Mesenchymal stem cell (in vitro differentiated cells and primary cell): Measurements from ENCODE around the gene TMEM181.
A peak's percentile ranks its signal among the peaks of the same experiment; 100 is the strongest.

Experiments
- DNase-seq: peaks from one replicate; pipeline ENCODE4 v3.0.0-alpha.2; 2013
- H2AFZ ChIP-seq: one replicate; pipeline ENCODE4 v1.6.1; 2013; ENCODE audit warnings: low read depth, mild to moderate bottlenecking, control low read depth, inconsistent platforms, low read length, moderate library complexity
- H2AK5ac ChIP-seq: 2 replicates; pipeline ENCODE4 v1.6.1; 2013; ENCODE audit warnings: low read length, moderate library complexity, mild to moderate bottlenecking, inconsistent platforms; ENCODE audit not compliant: severe bottlenecking
- H2BK120ac ChIP-seq: one replicate; pipeline ENCODE4 v1.6.1; 2013; ENCODE audit warnings: low read depth, mild to moderate bottlenecking, inconsistent platforms, low read length, moderate library complexity
- H2BK12ac ChIP-seq, 2 experiments: one replicate each; pipeline ENCODE4 v1.6.1; 2013; ENCODE audit warnings: inconsistent platforms in 2 of 2, low read length in 2 of 2, mild to moderate bottlenecking in 2 of 2, moderate library complexity in 2 of 2, control low read depth in 1 of 2
- H2BK15ac ChIP-seq: one replicate; pipeline ENCODE4 v1.6.1; 2013; ENCODE audit warnings: mild to moderate bottlenecking, low read depth, inconsistent platforms; ENCODE audit not compliant: poor library complexity, severe bottlenecking
- H2BK5ac ChIP-seq: 2 replicates; pipeline ENCODE4 v1.6.1; 2013; ENCODE audit warnings: low read depth, mild to moderate bottlenecking, low read length, control low read depth, inconsistent platforms; ENCODE audit not compliant: poor library complexity, severe bottlenecking
- H3K14ac ChIP-seq, 2 experiments: one replicate each; pipeline ENCODE4 v1.6.1; 2013; ENCODE audit warnings: inconsistent platforms in 2 of 2, low read length in 2 of 2, control low read depth in 1 of 2, mild to moderate bottlenecking in 1 of 2, moderate library complexity in 1 of 2
- H3K18ac ChIP-seq, 2 experiments: one replicate each; pipeline ENCODE4 v1.6.1; 2013; ENCODE audit warnings: inconsistent platforms in 2 of 2, low read length in 2 of 2, control low read depth in 1 of 2, low read depth in 1 of 2, mild to moderate bottlenecking in 1 of 2
- H3K23ac ChIP-seq, 2 experiments: one replicate each; pipeline ENCODE4 v1.6.1; 2013; ENCODE audit warnings: inconsistent platforms in 2 of 2, low read length in 2 of 2, mild to moderate bottlenecking in 2 of 2, moderate library complexity in 2 of 2, control low read depth in 1 of 2
- H3K27ac ChIP-seq: 2 replicates; pipeline ENCODE4 v1.5.1; 2013; ENCODE audit warnings: mild to moderate bottlenecking, moderate library complexity, low read length, control low read depth, inconsistent platforms; ENCODE audit not compliant: poor library complexity, severe bottlenecking
- H3K27me3 ChIP-seq, 2 experiments: 2 replicates each; pipeline versions ENCODE4 v1.6.1 to v1.7.0; 2013; ENCODE audit warnings: low read length in 2 of 2, mild to moderate bottlenecking in 2 of 2, moderate library complexity in 2 of 2, control low read depth in 1 of 2, inconsistent platforms in 1 of 2; ENCODE audit not compliant: control insufficient read depth in 1 of 2, insufficient read depth in 1 of 2
- H3K36me3 ChIP-seq, 2 experiments: 2 replicates each; pipeline versions ENCODE4 v1.6.1 to v1.7.0; 2013; ENCODE audit warnings: low read length in 2 of 2, control low read depth in 1 of 2, inconsistent platforms in 1 of 2, low read depth in 1 of 2, mild to moderate bottlenecking in 1 of 2; ENCODE audit not compliant: insufficient read depth in 2 of 2, control insufficient read depth in 1 of 2
- H3K4ac ChIP-seq, 2 experiments: one replicate each; pipeline ENCODE4 v1.6.1; 2013; ENCODE audit warnings: inconsistent platforms in 2 of 2, low read length in 2 of 2, mild to moderate bottlenecking in 2 of 2, moderate library complexity in 2 of 2, control low read depth in 1 of 2, low read depth in 1 of 2
- H3K4me1 ChIP-seq: 2 replicates; pipeline ENCODE4 v1.6.1; 2013; ENCODE audit warnings: low read depth, low read length, control low read depth; ENCODE audit not compliant: control insufficient read depth, insufficient read depth
- H3K4me2 ChIP-seq: 2 replicates; pipeline ENCODE4 v1.6.1; 2013; ENCODE audit warnings: low read length, mild to moderate bottlenecking, inconsistent platforms; ENCODE audit not compliant: poor library complexity, severe bottlenecking
- H3K4me3 ChIP-seq, 2 experiments: 2 replicates each; pipeline versions ENCODE4 v1.5.1 to v1.7.0; 2013; ENCODE audit warnings: low read length in 2 of 2, mild to moderate bottlenecking in 2 of 2, control low read depth in 1 of 2, low read depth in 1 of 2; ENCODE audit not compliant: insufficient read depth in 1 of 2
- H3K79me1 ChIP-seq: replicated peaks from 2 replicates; pipeline ENCODE4 v1.6.1; 2013; ENCODE audit warnings: mild to moderate bottlenecking, control low read depth, low read length, inconsistent platforms; ENCODE audit not compliant: poor library complexity, severe bottlenecking
- H3K9ac ChIP-seq: 2 replicates; pipeline ENCODE4 v1.7.0; 2013; ENCODE audit warnings: mild to moderate bottlenecking, low read length, moderate library complexity
- H3K9me3 ChIP-seq: 2 replicates; pipeline ENCODE4 v1.7.0; 2013; ENCODE audit warnings: mild to moderate bottlenecking, low read length; ENCODE audit not compliant: control insufficient read depth
- H4K8ac ChIP-seq: one replicate; pipeline ENCODE4 v1.6.1; 2013; ENCODE audit warnings: inconsistent platforms, mild to moderate bottlenecking, low read length, moderate library complexity
- H4K91ac ChIP-seq: one replicate; pipeline ENCODE4 v1.6.1; 2013; ENCODE audit warnings: mild to moderate bottlenecking, low read length, inconsistent platforms
- WGBS: methylation state at CpG from one replicate; pipeline ENCODE4 v1.1.7; 2013; ENCODE audit warnings: mixed read lengths; 5-methylcytosine and 5-hydroxymethylcytosine counted together

Gene TMEM181

GRCh38 chr6:158567871-158568401 lies 8.0 kb downstream of the TMEM181 start:
- Histone ChIP-seq H2AK5ac (no peak overlapping the region), H2BK15ac (no peak overlapping the region), H3K23ac (no peak overlapping the region), H3K36me3 (peaks cover 2 to 22% of the 10 kb centered on the region in 2 experiments), H3K9me3 (no peaks in the 10 kb centered on the region), H3K4me2 (no peak overlapping the region), H3K4me3 (no peak overlapping the region), H2BK120ac (no peak overlapping the region), H3K18ac (no peak overlapping the region), H2BK5ac (no peak overlapping the region), H3K79me1 (peaks cover 51% of the 10 kb centered on the region), H2BK12ac (no peak overlapping the region), H3K4ac (no peak overlapping the region), H4K91ac (no peak overlapping the region), H3K27me3 (no peaks in the 10 kb centered on the region), H3K27ac (no peak overlapping the region), H3K9ac (no peak overlapping the region), H3K14ac (peak overlapping the region in 1 of 2 experiments; percentile 3), H2AFZ (no peak overlapping the region), H4K8ac (no peak overlapping the region), H3K4me1 (peaks cover 31% of the 10 kb centered on the region)
- 90% methylated on average over 12 of the region's 12 CpGs for WGBS
- no peak for DNase-seq

GRCh38 chr6:158568549-158568948 lies 8.7 kb downstream of the TMEM181 start:
- Histone ChIP-seq H3K27ac (no peak overlapping the region), H2BK5ac (no peak overlapping the region), H3K4me2 (no peak overlapping the region), H3K23ac (no peak overlapping the region), H3K79me1 (peaks cover 57% of the 10 kb centered on the region), H3K27me3 (no peaks in the 10 kb centered on the region), H3K14ac (no peak overlapping the region), H2AK5ac (no peak overlapping the region), H2AFZ (no peak overlapping the region), H3K9me3 (no peaks in the 10 kb centered on the region), H3K36me3 (peaks cover 2 to 28% of the 10 kb centered on the region in 2 experiments), H3K4me3 (no peak overlapping the region), H3K4ac (no peak overlapping the region), H2BK120ac (no peak overlapping the region), H4K91ac (no peak overlapping the region), H3K4me1 (peaks cover 28% of the 10 kb centered on the region), H3K9ac (no peak overlapping the region), H2BK12ac (no peak overlapping the region), H3K18ac (no peak overlapping the region), H4K8ac (no peak overlapping the region), H2BK15ac (no peak overlapping the region)
- 87% methylated on average over 4 of the region's 5 CpGs for WGBS
- no peak for DNase-seq

GRCh38 chr6:158569036-158569435 lies 9.1 kb downstream of the TMEM181 start:
- H3K4ac ChIP-seq: no peak overlapping the region
- no peak overlapping the region for H2BK12ac ChIP-seq
- peaks cover 57% of the 10 kb centered on the region for H3K79me1 ChIP-seq
- no peak overlapping the region for H3K18ac ChIP-seq
- no peak overlapping the region for H3K4me2 ChIP-seq
- no peak overlapping the region for H4K8ac ChIP-seq
- no peak overlapping the region for H2BK5ac ChIP-seq
- no peak overlapping the region for H3K4me3 ChIP-seq
- no peak overlapping the region for H3K23ac ChIP-seq
- H3K4me1 ChIP-seq: peaks cover 29% of the 10 kb centered on the region
- peaks cover 2 to 32% of the 10 kb centered on the region in 2 experiments for H3K36me3 ChIP-seq
- no peak overlapping the region for H3K27ac ChIP-seq
- no peaks in the 10 kb centered on the region for H3K27me3 ChIP-seq
- no peak overlapping the region for H2BK120ac ChIP-seq
- DNase-seq: no peak
- no peak overlapping the region for H2AK5ac ChIP-seq
- no peak overlapping the region for H4K91ac ChIP-seq
- no peak overlapping the region for H2AFZ ChIP-seq
- no peak overlapping the region for H3K14ac ChIP-seq
- no peaks in the 10 kb centered on the region for H3K9me3 ChIP-seq
- no peak overlapping the region for H2BK15ac ChIP-seq
- 98% methylated on average over 9 of the region's 9 CpGs for WGBS
- H3K9ac ChIP-seq: no peak overlapping the region

- Histone ChIP-seq H3K4me1 (peaks cover 23% of the 10 kb centered on the region), H3K4ac (no peak overlapping the region), H3K79me1 (peaks cover 51% of the 10 kb centered on the region), H2AFZ (no peak overlapping the region), H3K27me3 (no peaks in the 10 kb centered on the region), H4K8ac (no peak overlapping the region), H2BK120ac (no peak overlapping the region), H3K9ac (no peak overlapping the region), H3K4me2 (no peak overlapping the region), H2BK5ac (no peak overlapping the region), H3K18ac (no peak overlapping the region), H3K4me3 (no peak overlapping the region), H2BK15ac (no peak overlapping the region), H4K91ac (no peak overlapping the region), H3K36me3 (peaks cover 12 to 28% of the 10 kb centered on the region in 2 experiments), H3K27ac (no peak overlapping the region), H3K14ac (no peak overlapping the region), H2AK5ac (no peak overlapping the region), H2BK12ac (no peak overlapping the region), H3K23ac (no peak overlapping the region), H3K9me3 (no peaks in the 10 kb centered on the region)
- no peak for DNase-seq
- WGBS: 100% methylated on average over 2 of the region's 3 CpGs
These were observed 10.7 kb downstream of the TMEM181 start for GRCh38 chr6:158570681-158570962.
